Adrenal gland (tissue), 12 donors: ENCODE data around the gene CNTNAP2. TPM values are rescaled to one million over a fixed set of nuclear protein-coding genes. Genes with fewer than 3 reads are reported as not detected.

Experiments
- DNase-seq, 7 donors: peaks; one replicate each; pipeline ENCODE4 v3.0.0-alpha.2; 2019 to 2020
- H3K27ac ChIP-seq, 5 donors: fragments of 200-600 bp; sonication (generic) in 4 of 5; 1 replicate in 3 of 5; 2 replicates in 2 of 5; pipeline versions ENCODE4 v1.5.1 to v1.8.0; 2016 to 2020; ENCODE audit warnings: mild to moderate bottlenecking in 1 of 5
- H3K27me3 ChIP-seq: fragments of 200-600 bp; 2 replicates; pipeline ENCODE4 v1.8.0; 2021
- H3K36me3 ChIP-seq, 2 donors: fragments of 200-600 bp; replicated peaks in 1 of 2; 1 replicate in 1 of 2; 2 replicates in 1 of 2; pipeline versions ENCODE4 v1.5.1 to v1.8.0; 2018 to 2022
- H3K4me1 ChIP-seq, 2 donors: fragments of 200-600 bp; replicated peaks in 1 of 2; 1 replicate in 1 of 2; 2 replicates in 1 of 2; pipeline versions ENCODE4 v1.5.1 to v1.8.0; 2018 to 2021
- H3K4me3 ChIP-seq, 4 donors: fragments of 200-600 bp; sonication (generic) in 3 of 4; one replicate each; pipeline ENCODE4 v1.5.1; 2016 to 2018
- H3K9me3 ChIP-seq, 3 donors: fragments of 200-600 bp; sonication (generic) in 1 of 3; replicated peaks in 1 of 3; 1 replicate in 2 of 3; 2 replicates in 1 of 3; pipeline versions ENCODE4 v1.5.1 to v1.8.0; 2016 to 2021
- POLR2A ChIP-seq, 2 donors: fragments of 450-650 bp; IDR thresholded peaks; one replicate each; pipeline ENCODE4 v1.6.1; 2017; ENCODE audit warnings: antibody characterized with exemption in 2 of 2, mild to moderate bottlenecking in 2 of 2, moderate library complexity in 1 of 2
- WGBS, 4 donors: extraction: QIAGEN DNeasy Blood & Tissue Kit in 2 of 4; methylation state at CpG; one replicate each; pipeline versions ENCODE4 v1.1.5 to v1.1.7; 2013 to 2017; 5-methylcytosine and 5-hydroxymethylcytosine counted together
- intact Hi-C, 2 donors: fragments of 100-400 bp; cut with DNase I; formaldehyde crosslinking; loops; one replicate each; pipeline versions ENCODE4 v1.14.1 to v1.15.0; 2022 to 2023
- polyA plus RNA-seq, 3 donors: library from polyadenylated mRNA; stranded (reverse); fragments of 200-250 nt in 2 of 3; fragments of 350-450 nt in 1 of 3; fragmentation: Illumina TruSeq in 1 of 3; extraction: RNeasy Lipid Tissue Mini Kit (QIAGEN cat#74804) in 1 of 3; gene quantifications; one replicate each; pipeline ENCODE4 v1.2.3, GENCODE V29; 2013 to 2014
- total RNA-seq, 9 donors: library from RNA; depleted of rRNA in 4 of 9; stranded (reverse); fragments of >200 nt in 4 of 9; fragments of 120-200 nt in 1 of 9; fragmentation: NEBNext Ultra II Directional in 1 of 9; extraction: Animal tissue kit (Norgen Biotek cat#: 25700) in 1 of 9; gene quantifications; one replicate each; pipeline versions ENCODE4 v1.1.0 to v1.2.4, GENCODE V29; 2013 to 2023
- TF ChIP-seq, protein P1 (sequence below), 6 experiments: fragments of 450-650 bp in 4 of 6; fragments of 200-600 bp in 2 of 6; sonication (generic) in 1 of 6; IDR thresholded peaks; 1 replicate in 5 of 6; 2 replicates in 1 of 6; pipeline versions ENCODE4 v1.5.1 to v1.8.0; 2016 to 2021; ENCODE audit warnings: antibody characterized with exemption in 6 of 6, mild to moderate bottlenecking in 2 of 6, moderate library complexity in 1 of 6
- donor health status: healthy with polysubstance abuse.
- donor health status: Bipolar disorder and iron deficiency.
- donor health status: DM: yes; HTN: yes; CAD: no.
- donor health status: DM: no; HTN: no; CAD: no.
- donor health status: DM: no; HTN: no; CAD: no.
- donor health status: DM: yes; HTN: yes; CAD: no.

Gene CNTNAP2
- total and polyA plus RNA-seq, 12 donors, result 0.14 to 6.3 (median 1.8) TPM; not detected in 2

DNA sequence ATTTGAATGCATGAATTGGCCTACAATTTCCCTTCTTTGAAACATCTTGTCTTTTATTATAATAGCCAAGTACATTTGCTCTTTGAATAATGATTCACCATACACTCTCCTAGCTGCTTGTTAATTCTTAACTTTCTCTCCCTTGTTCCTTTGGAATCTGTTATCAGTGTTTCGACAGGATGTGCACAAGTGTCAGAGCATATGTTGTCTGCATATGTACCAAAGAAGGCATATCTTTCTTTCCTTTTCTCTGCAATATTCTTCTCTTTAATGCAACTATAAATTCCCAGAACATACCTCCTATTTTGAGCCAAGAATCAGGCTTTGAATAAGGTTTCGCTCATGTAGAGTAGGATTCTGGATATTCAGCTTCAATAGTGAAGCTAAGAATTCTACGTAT is 1625.7 kb downstream of the CNTNAP2 start:
- no peak overlapping the region for H3K4me3 ChIP-seq
- no peaks in the 10 kb centered on the region for H3K9me3 ChIP-seq
- no peak for DNase-seq
- no peaks in the 10 kb centered on the region for H3K36me3 ChIP-seq
- H3K27ac ChIP-seq, result no peak overlapping the region
- WGBS, 4 donors, result 76 to 87% (median 82%) methylated on average over 3 of the region's 3 CpGs
- no peak for TF ChIP-seq POLR2A (IDR thresholded peaks at IDR 0.05)
- TF ChIP-seq, protein P1, sequence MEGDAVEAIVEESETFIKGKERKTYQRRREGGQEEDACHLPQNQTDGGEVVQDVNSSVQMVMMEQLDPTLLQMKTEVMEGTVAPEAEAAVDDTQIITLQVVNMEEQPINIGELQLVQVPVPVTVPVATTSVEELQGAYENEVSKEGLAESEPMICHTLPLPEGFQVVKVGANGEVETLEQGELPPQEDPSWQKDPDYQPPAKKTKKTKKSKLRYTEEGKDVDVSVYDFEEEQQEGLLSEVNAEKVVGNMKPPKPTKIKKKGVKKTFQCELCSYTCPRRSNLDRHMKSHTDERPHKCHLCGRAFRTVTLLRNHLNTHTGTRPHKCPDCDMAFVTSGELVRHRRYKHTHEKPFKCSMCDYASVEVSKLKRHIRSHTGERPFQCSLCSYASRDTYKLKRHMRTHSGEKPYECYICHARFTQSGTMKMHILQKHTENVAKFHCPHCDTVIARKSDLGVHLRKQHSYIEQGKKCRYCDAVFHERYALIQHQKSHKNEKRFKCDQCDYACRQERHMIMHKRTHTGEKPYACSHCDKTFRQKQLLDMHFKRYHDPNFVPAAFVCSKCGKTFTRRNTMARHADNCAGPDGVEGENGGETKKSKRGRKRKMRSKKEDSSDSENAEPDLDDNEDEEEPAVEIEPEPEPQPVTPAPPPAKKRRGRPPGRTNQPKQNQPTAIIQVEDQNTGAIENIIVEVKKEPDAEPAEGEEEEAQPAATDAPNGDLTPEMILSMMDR (IDR thresholded peaks at IDR 0.05), result no peak
- intact Hi-C loops, result no loop called here
- H3K27me3 ChIP-seq, result no peaks in the 10 kb centered on the region
- H3K4me1 ChIP-seq, result no peaks in the 10 kb centered on the region

DNA sequence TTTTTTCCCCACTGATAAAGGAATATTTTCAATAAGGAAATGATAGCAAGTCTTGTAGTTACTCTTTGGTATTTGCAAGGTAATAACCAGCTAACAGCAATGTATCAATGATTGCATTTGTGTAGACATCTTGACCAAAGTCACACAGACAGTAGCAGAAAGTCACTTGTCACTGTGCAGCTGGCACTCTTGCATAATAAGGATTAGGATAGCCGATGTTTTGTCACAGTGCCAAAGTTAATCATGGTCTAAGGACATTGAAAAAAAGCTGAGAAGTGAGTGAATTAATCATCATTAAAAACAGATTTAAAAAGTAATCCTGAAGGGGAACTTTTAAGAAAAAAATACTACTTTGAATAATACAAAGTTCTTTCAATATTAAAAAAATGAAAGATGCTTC is 1639.7 kb downstream of the CNTNAP2 start:
- 5 to 19% (median 11%) methylated on average over 1 of the region's 1 CpG for WGBS, 4 donors

DNA sequence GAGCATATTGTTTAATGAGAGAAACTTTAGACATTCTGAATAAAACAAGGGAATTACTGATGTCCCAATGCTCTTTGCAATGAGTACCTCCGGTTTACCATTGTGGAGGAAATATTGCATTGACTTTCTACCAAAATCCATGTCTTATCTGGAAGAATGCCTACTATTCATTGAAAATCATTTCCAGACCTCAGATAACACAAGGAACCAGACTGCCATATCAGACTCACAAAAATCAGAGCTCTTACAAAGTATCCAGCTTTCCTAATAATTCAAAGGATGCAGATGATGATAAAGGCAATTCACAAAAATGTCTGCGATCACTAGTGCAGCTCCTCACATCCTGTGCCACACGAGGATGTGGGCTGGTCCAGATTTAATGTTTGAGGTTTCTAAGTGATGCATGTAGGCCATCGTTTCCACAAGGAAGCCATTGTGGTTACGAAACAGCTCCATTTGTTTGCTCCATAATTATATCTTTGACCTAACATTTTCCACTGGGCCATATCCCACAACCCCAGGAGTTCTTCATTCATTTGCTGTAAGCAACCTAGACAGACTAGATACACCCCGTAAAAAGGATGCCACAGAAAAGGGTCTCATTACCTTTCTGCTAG is 1642.8 kb downstream of the CNTNAP2 start:
- H3K4me1 ChIP-seq, result no peaks in the 10 kb centered on the region
- H3K9me3 ChIP-seq, result no peaks in the 10 kb centered on the region
- H3K27me3 ChIP-seq, result no peaks in the 10 kb centered on the region
- H3K4me3 ChIP-seq, result no peak overlapping the region
- H3K27ac ChIP-seq, result no peak overlapping the region
- H3K36me3 ChIP-seq, result no peaks in the 10 kb centered on the region
- WGBS, 4 donors, result 72 to 78% (median 76%) methylated on average over 6 of the region's 6 CpGs
- DNase-seq, result no peak
- TF ChIP-seq, protein P1 (IDR thresholded peaks at IDR 0.05), result no peak
- intact Hi-C loops, result no loop called here

More for the DNA sequence above, 1639.7 kb downstream of the CNTNAP2 start:
- TF ChIP-seq, protein P1 (IDR thresholded peaks at IDR 0.05), result no peak
- TF ChIP-seq POLR2A (IDR thresholded peaks at IDR 0.05), result no peak
- Histone ChIP-seq H3K36me3 (no peaks in the 10 kb centered on the region), H3K4me1 (no peaks in the 10 kb centered on the region), H3K9me3 (no peaks in the 10 kb centered on the region), H3K27me3 (no peaks in the 10 kb centered on the region), H3K4me3 (no peak overlapping the region), H3K27ac (no peak overlapping the region)
- intact Hi-C loops, result no loop called here
- no peak for DNase-seq

DNA sequence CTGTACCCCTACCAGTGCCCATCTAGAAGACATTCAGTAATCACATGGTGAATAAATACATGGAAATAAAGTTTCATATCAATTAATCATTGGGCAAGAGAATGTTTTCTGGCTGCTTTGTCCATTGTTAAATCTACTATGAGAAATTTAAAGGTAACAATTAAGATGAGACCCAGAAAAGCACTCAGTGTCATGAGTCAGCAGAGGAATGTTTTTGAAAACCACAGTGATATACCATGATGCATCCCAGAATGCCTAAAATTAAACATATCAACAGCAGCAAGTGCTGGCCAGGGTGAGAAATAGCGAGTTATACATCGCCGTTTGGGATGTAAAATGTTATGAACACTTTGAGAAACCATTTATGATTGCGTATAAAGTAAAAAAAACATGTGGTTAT is 1648.7 kb downstream of the CNTNAP2 start:
- H3K27me3 ChIP-seq, result no peaks in the 10 kb centered on the region
- no peaks in the 10 kb centered on the region for H3K4me1 ChIP-seq
- no peak for DNase-seq
- intact Hi-C loops, result no loop called here
- no peaks in the 10 kb centered on the region for H3K9me3 ChIP-seq
- 84 to 91% (median 84%) methylated on average over 4 of the region's 4 CpGs for WGBS, 4 donors
- no peak overlapping the region for H3K27ac ChIP-seq
- H3K4me3 ChIP-seq, result no peak overlapping the region
- TF ChIP-seq POLR2A (IDR thresholded peaks at IDR 0.05), result no peak
- TF ChIP-seq, protein P1 (IDR thresholded peaks at IDR 0.05), result no peak
- H3K36me3 ChIP-seq, result no peaks in the 10 kb centered on the region
